H9 (cell line): ENCODE results near the gene TCP10L. TPM values are rescaled to one million over a fixed set of nuclear protein-coding genes. Genes with fewer than 3 reads are reported as not detected.

Experiments
- DNase-seq: peaks from one replicate; pipeline ENCODE4 v3.0.0-alpha.2; 2017
- H2AFZ ChIP-seq: one replicate; pipeline ENCODE4 v1.6.1; 2013; ENCODE audit warnings: mild to moderate bottlenecking, low read length, control low read depth, moderate library complexity
- H2AK5ac ChIP-seq: 2 replicates; pipeline ENCODE4 v1.6.1; 2013; ENCODE audit warnings: low read length, control low read depth, mixed read lengths; ENCODE audit not compliant: insufficient read length
- H2BK120ac ChIP-seq: one replicate; pipeline ENCODE4 v1.6.1; 2013; ENCODE audit warnings: low read depth, mild to moderate bottlenecking, low read length, control low read depth, inconsistent platforms; ENCODE audit not compliant: poor library complexity, severe bottlenecking
- H2BK12ac ChIP-seq: 2 replicates; pipeline ENCODE4 v1.6.1; 2013; ENCODE audit warnings: low read length, control low read depth, mixed read lengths, low read depth; ENCODE audit not compliant: insufficient read length
- H2BK15ac ChIP-seq: 2 replicates; pipeline ENCODE4 v1.6.1; 2013; ENCODE audit warnings: low read depth, low read length, control low read depth
- H2BK20ac ChIP-seq: one replicate; pipeline ENCODE4 v1.6.1; 2013; ENCODE audit warnings: low read depth, mild to moderate bottlenecking, low read length, control low read depth, inconsistent platforms; ENCODE audit not compliant: poor library complexity, severe bottlenecking
- H2BK5ac ChIP-seq: 2 replicates; pipeline ENCODE4 v1.6.1; 2013; ENCODE audit warnings: low read length, control low read depth, mixed read lengths; ENCODE audit not compliant: insufficient read length
- H3K14ac ChIP-seq: 2 replicates; pipeline ENCODE4 v1.6.1; 2013; ENCODE audit warnings: low read length, control low read depth; ENCODE audit not compliant: insufficient read depth
- H3K18ac ChIP-seq: 2 replicates; pipeline ENCODE4 v1.6.1; 2013; ENCODE audit warnings: low read depth, mild to moderate bottlenecking, mixed read lengths, low read length, control low read depth; ENCODE audit not compliant: insufficient read length
- H3K23ac ChIP-seq: 2 replicates; pipeline ENCODE4 v1.6.1; 2013; ENCODE audit warnings: low read length, control low read depth, mixed read lengths, low read depth; ENCODE audit not compliant: insufficient read length
- H3K23me2 ChIP-seq: 2 replicates; pipeline ENCODE4 v1.6.1; 2013; ENCODE audit warnings: low read depth, mild to moderate bottlenecking, mixed read lengths, low read length, control low read depth; ENCODE audit not compliant: insufficient read length, poor library complexity, severe bottlenecking
- H3K27ac ChIP-seq: 2 replicates; pipeline ENCODE4 v1.5.1; 2013; ENCODE audit warnings: low read length, control low read depth, mixed read lengths, low read depth; ENCODE audit not compliant: insufficient read length
- H3K27me3 ChIP-seq: 2 replicates; pipeline ENCODE4 v1.6.1; 2013; ENCODE audit warnings: low read length, control low read depth, inconsistent platforms; ENCODE audit not compliant: insufficient read depth
- H3K4ac ChIP-seq: 2 replicates; pipeline ENCODE4 v1.6.1; 2013; ENCODE audit warnings: low read depth, mild to moderate bottlenecking, control low read depth, inconsistent platforms, low read length, moderate library complexity
- H3K4me1 ChIP-seq: 2 replicates; pipeline ENCODE4 v1.6.1; 2013; ENCODE audit warnings: low read length, control low read depth, inconsistent platforms; ENCODE audit not compliant: insufficient read depth
- H3K4me2 ChIP-seq: 2 replicates; pipeline ENCODE4 v1.6.1; 2013; ENCODE audit warnings: low read length, control low read depth, mixed read lengths; ENCODE audit not compliant: insufficient read length, insufficient read depth
- H3K56ac ChIP-seq: 2 replicates; pipeline ENCODE4 v1.6.1; 2013; ENCODE audit warnings: low read depth, mild to moderate bottlenecking, mixed read lengths, low read length, control low read depth; ENCODE audit not compliant: insufficient read length
- H3K79me1 ChIP-seq: 2 replicates; pipeline ENCODE4 v1.6.1; 2013; ENCODE audit warnings: low read depth, mild to moderate bottlenecking, moderate library complexity, low read length, control low read depth, inconsistent platforms; ENCODE audit not compliant: insufficient read depth, poor library complexity, severe bottlenecking
- H3K79me2 ChIP-seq: 2 replicates; pipeline ENCODE4 v1.6.1; 2013; ENCODE audit warnings: low read length, control low read depth, inconsistent platforms; ENCODE audit not compliant: insufficient read depth
- H3K9ac ChIP-seq: 2 replicates; pipeline ENCODE4 v1.6.1; 2013; ENCODE audit warnings: low read length, control low read depth, mixed read lengths; ENCODE audit not compliant: insufficient read length; ENCODE audit errors: extremely low read depth
- H3K9me3 ChIP-seq: one replicate; pipeline ENCODE4 v1.6.1; 2013; ENCODE audit warnings: low read depth, low read length, inconsistent platforms; ENCODE audit not compliant: control insufficient read depth
- H3T11ph ChIP-seq: one replicate; pipeline ENCODE4 v1.6.1; 2013; ENCODE audit warnings: mild to moderate bottlenecking, low read length, control low read depth, inconsistent platforms
- H4K20me1 ChIP-seq: one replicate; pipeline ENCODE4 v1.6.1; 2013; ENCODE audit not compliant: control insufficient read depth, insufficient read length, insufficient read depth
- H4K5ac ChIP-seq: 2 replicates; pipeline ENCODE4 v1.6.1; 2013; ENCODE audit warnings: low read depth, mild to moderate bottlenecking, mixed read lengths, low read length, control low read depth; ENCODE audit not compliant: insufficient read length
- H4K8ac ChIP-seq: replicated peaks from 2 replicates; pipeline ENCODE4 v1.6.1; 2013; ENCODE audit warnings: low read length, control low read depth, mixed read lengths, low read depth; ENCODE audit not compliant: insufficient read length
- H4K91ac ChIP-seq: 2 replicates; pipeline ENCODE4 v1.6.1; 2013; ENCODE audit warnings: low read depth, mild to moderate bottlenecking, moderate library complexity, mixed read lengths, low read length, control low read depth; ENCODE audit not compliant: insufficient read length
- H3K27ac Mint-ChIP-seq, 3 experiments: 2 replicates in 2 of 3; 3 replicates in 1 of 3; pipeline ENCODE4 v1.8.0; 2020 to 2021; ENCODE audit warnings: mixed read lengths in 3 of 3, mild to moderate bottlenecking in 1 of 3, moderate library complexity in 1 of 3
- H3K27me3 Mint-ChIP-seq: 2 replicates; pipeline ENCODE4 v1.8.0; 2021; ENCODE audit warnings: low read depth, mild to moderate bottlenecking, moderate library complexity, mixed read lengths
- H3K36me3 Mint-ChIP-seq, 3 experiments: 2 replicates in 2 of 3; 3 replicates in 1 of 3; pipeline ENCODE4 v1.8.0; 2020 to 2021; ENCODE audit warnings: low read depth in 3 of 3, mixed read lengths in 3 of 3; ENCODE audit not compliant: insufficient read depth in 1 of 3
- H3K4me1 Mint-ChIP-seq, 2 experiments: 2 replicates each; pipeline ENCODE4 v1.8.0; 2020; ENCODE audit warnings: mixed read lengths in 2 of 2
- H3K4me3 Mint-ChIP-seq, 2 experiments: 2 replicates in 1 of 2; 3 replicates in 1 of 2; pipeline ENCODE4 v1.8.0; 2020 to 2021; ENCODE audit warnings: mild to moderate bottlenecking in 2 of 2, mixed read lengths in 2 of 2, moderate library complexity in 1 of 2
- H3K9me3 Mint-ChIP-seq, 2 experiments: 2 replicates in 1 of 2; 3 replicates in 1 of 2; pipeline ENCODE4 v1.8.0; 2020; ENCODE audit warnings: mild to moderate bottlenecking in 2 of 2, mixed read lengths in 2 of 2, moderate library complexity in 1 of 2
- CTCF ChIP-seq: fragments of 200-600 bp; sonication (generic); conservative IDR thresholded peaks from 3 replicates; pipeline ENCODE4 v1.8.0; 2021; ENCODE audit warnings: antibody characterized with exemption, mild to moderate bottlenecking
- WGBS: extraction: QIAGEN DNeasy Blood & Tissue Kit; methylation state at CpG from one replicate; pipeline ENCODE4 v1.1.7; 2013; ENCODE audit warnings: missing lambda C conversion rate, low lambda C conversion rate, mixed read lengths; ENCODE audit not compliant: insufficient read length; ENCODE audit errors: extremely low coverage; 5-methylcytosine and 5-hydroxymethylcytosine counted together
- total RNA-seq: library from RNA; stranded (reverse); gene quantifications from 2 replicates; pipeline ENCODE4 v1.2.1, GENCODE V29; 2021

The TCP10L gene
- total RNA-seq, 1 experiment from 2014 or later = 5.1 TPM

- H3K79me2 ChIP-seq = no peaks in the 10 kb centered on the region
- Mint-ChIP-seq H3K9me3 (no peaks in the 10 kb centered on the region), H3K27ac (no peak overlapping the region), H3K36me3 (no peaks in the 10 kb centered on the region), H3K4me1 (peaks cover 2 to 3% of the 10 kb centered on the region in 2 experiments; a peak in 3 of 4 replicates), H3K27me3 (no peaks in the 10 kb centered on the region), H3K4me3 (no peak overlapping the region)
- H4K8ac ChIP-seq = no peak overlapping the region
- H2BK120ac ChIP-seq = no peak overlapping the region
- no peak overlapping the region for H3K4me2 ChIP-seq
- no peaks in the 10 kb centered on the region for H3K9me3 ChIP-seq
- H3K79me1 ChIP-seq = no peaks in the 10 kb centered on the region
- TF ChIP-seq CTCF = no peak
- WGBS = no CpG with 5 or more reads among the region's 6 CpGs
- no peak overlapping the region for H3K14ac ChIP-seq
- H2BK5ac ChIP-seq = no peak overlapping the region
- H4K20me1 ChIP-seq = no peaks in the 10 kb centered on the region
- no peak overlapping the region for H4K5ac ChIP-seq
- H3K18ac ChIP-seq = no peak overlapping the region
- no peak overlapping the region for H2BK12ac ChIP-seq
- H3K27me3 ChIP-seq = no peaks in the 10 kb centered on the region
- no peak overlapping the region for H3K23ac ChIP-seq
- H3K27ac ChIP-seq = no peak overlapping the region
- no peak overlapping the region for H3K56ac ChIP-seq
- no peak overlapping the region for H2BK15ac ChIP-seq
- H2BK20ac ChIP-seq = no peak overlapping the region
- H2AK5ac ChIP-seq = no peak overlapping the region
- H4K91ac ChIP-seq = no peak overlapping the region
- no peak for DNase-seq
- H3K23me2 ChIP-seq = no peaks in the 10 kb centered on the region
- H3T11ph ChIP-seq = no peak overlapping the region
- H3K9ac ChIP-seq = no peak overlapping the region
- no peaks in the 10 kb centered on the region for H3K4me1 ChIP-seq
- H3K4ac ChIP-seq = no peak overlapping the region
- no peak overlapping the region for H2AFZ ChIP-seq
Measured at GRCh38 chr21:32545948-32546441, 39.3 kb downstream of the TCP10L start.
